ENCODE measurements around the gene DNLZ. TPM values are rescaled to one million over a fixed set of nuclear protein-coding genes. Genes with fewer than 3 reads are reported as not detected.

The DNLZ gene
- total RNA-seq, 4 donors from 2014 or later = 6.8 to 29.4 (median 27.3) TPM

DNA sequence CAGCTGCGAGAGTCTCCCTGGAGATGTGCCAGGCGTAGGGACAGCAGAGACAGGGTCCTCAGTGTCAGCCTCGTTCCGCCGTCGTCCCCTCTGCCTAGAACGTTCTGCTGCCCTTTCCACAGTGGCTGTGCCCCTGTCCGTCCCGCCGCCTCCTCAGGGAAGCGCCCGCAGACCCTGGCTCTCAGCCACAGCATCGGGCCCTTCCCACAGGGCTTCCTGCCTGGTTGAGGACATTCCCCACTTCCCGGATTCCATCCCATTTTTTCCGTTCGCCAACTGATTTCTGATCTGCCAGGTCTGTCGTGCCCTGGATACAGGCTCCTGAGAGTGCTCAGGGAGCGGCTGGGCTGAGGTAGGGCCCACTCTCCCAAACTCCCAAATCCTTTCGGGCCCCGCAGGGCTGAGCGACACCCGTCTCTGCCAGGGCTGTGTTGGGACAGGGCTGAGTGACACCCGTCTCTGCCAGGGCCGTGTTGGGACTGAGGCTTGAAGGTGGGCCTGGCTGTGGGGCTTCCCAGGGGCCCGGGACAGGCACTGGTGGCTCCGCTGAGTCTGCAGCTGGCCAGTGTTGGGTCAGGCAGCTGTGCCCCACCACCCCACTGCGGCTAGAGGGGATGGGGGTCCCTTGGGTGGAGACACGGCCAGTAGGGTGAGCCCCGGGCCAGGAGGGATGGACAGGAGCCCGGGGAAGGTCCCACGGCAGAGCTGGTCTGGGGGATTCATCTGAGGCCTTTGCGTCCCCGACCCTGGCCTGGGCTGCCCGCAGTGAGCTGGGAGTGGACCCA is 15.9 kb downstream of the DNLZ start:
- intact Hi-C loops (cut with DNase I; ENCODE audit: low total_unique reads) = no loop called here
- no peaks in the 10 kb centered on the region for H3K27me3 ChIP-seq
- no peaks in the 10 kb centered on the region for H3K9me3 ChIP-seq
- TF ChIP-seq, protein P1, sequence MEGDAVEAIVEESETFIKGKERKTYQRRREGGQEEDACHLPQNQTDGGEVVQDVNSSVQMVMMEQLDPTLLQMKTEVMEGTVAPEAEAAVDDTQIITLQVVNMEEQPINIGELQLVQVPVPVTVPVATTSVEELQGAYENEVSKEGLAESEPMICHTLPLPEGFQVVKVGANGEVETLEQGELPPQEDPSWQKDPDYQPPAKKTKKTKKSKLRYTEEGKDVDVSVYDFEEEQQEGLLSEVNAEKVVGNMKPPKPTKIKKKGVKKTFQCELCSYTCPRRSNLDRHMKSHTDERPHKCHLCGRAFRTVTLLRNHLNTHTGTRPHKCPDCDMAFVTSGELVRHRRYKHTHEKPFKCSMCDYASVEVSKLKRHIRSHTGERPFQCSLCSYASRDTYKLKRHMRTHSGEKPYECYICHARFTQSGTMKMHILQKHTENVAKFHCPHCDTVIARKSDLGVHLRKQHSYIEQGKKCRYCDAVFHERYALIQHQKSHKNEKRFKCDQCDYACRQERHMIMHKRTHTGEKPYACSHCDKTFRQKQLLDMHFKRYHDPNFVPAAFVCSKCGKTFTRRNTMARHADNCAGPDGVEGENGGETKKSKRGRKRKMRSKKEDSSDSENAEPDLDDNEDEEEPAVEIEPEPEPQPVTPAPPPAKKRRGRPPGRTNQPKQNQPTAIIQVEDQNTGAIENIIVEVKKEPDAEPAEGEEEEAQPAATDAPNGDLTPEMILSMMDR (IDR thresholded peaks at IDR 0.05) = no peak
- no peak for TF ChIP-seq POLR2A (IDR thresholded peaks at IDR 0.05)
- H3K4me3 ChIP-seq = no peak overlapping the region
- no peak overlapping the region for H3K27ac ChIP-seq
- H3K4me1 ChIP-seq = no peaks in the 10 kb centered on the region
- no peak for DNase-seq
- no peaks in the 10 kb centered on the region for H3K36me3 ChIP-seq

DNA sequence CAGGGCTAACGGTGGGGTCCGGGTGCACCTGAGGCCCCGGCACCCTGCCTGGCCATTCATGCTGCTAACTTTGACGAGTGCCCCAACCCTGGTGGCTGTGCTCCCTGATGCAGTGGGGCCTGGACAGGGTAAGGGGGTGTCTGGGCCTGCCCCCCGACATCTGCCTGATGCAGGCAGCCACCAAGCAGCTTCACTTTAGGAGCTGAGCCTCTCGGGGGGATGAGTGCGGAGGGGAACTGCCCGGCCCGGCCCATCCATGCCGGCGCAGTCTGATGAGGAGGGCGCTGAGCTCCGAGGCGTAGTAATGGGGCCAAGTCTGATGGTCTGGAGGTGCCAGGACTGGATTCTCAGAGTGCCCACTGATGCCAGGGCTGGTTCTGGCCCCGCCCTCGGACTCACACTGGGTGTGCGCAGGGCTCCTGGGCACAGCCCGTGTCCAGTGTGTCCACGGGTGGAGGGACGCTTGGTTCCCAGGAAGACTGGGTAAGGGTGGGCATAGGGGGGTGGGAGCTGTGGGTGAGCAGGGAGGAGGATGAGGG is 16.5 kb downstream of the DNLZ start:
- intact Hi-C loops (cut with DNase I; ENCODE audit: low total_unique reads) = no loop called here
- no peaks in the 10 kb centered on the region for H3K9me3 ChIP-seq
- TF ChIP-seq, protein P1 (IDR thresholded peaks at IDR 0.05) = no peak
- TF ChIP-seq POLR2A (IDR thresholded peaks at IDR 0.05) = no peak
- no peaks in the 10 kb centered on the region for H3K27me3 ChIP-seq
- H3K4me3 ChIP-seq = no peak overlapping the region
- no peak for DNase-seq
- H3K4me1 ChIP-seq = no peaks in the 10 kb centered on the region
- H3K36me3 ChIP-seq = no peaks in the 10 kb centered on the region
- H3K27ac ChIP-seq = no peak overlapping the region

DNA sequence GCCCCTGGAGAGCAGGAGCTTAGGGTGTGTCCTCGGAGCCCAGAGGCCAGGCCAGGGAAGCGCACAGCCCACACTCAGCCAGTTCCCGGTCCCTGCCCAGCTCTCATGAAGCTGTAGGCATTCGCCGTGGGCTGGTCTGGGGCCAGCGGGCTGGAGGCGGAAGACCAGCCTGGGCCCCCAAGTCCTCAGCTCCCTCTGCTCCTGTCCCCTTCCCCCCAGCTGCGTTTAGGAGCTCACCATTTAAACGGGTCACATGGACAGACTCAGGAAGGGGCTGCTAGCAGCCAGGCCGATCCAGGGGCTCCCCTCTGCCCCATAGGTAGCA is 17.4 kb downstream of the DNLZ start:
- Histone ChIP-seq H3K27me3 (no peaks in the 10 kb centered on the region), H3K36me3 (no peaks in the 10 kb centered on the region), H3K4me3 (no peak overlapping the region), H3K27ac (peak overlapping the region; percentile 7 to 20), H3K4me1 (no peaks in the 10 kb centered on the region), H3K9me3 (no peaks in the 10 kb centered on the region)
- intact Hi-C loops (cut with DNase I; ENCODE audit: low total_unique reads) = no loop called here
- no peak for DNase-seq
- TF ChIP-seq, protein P1 (IDR thresholded peaks at IDR 0.05) = no peak
- TF ChIP-seq POLR2A (IDR thresholded peaks at IDR 0.05) = no peak

DNA sequence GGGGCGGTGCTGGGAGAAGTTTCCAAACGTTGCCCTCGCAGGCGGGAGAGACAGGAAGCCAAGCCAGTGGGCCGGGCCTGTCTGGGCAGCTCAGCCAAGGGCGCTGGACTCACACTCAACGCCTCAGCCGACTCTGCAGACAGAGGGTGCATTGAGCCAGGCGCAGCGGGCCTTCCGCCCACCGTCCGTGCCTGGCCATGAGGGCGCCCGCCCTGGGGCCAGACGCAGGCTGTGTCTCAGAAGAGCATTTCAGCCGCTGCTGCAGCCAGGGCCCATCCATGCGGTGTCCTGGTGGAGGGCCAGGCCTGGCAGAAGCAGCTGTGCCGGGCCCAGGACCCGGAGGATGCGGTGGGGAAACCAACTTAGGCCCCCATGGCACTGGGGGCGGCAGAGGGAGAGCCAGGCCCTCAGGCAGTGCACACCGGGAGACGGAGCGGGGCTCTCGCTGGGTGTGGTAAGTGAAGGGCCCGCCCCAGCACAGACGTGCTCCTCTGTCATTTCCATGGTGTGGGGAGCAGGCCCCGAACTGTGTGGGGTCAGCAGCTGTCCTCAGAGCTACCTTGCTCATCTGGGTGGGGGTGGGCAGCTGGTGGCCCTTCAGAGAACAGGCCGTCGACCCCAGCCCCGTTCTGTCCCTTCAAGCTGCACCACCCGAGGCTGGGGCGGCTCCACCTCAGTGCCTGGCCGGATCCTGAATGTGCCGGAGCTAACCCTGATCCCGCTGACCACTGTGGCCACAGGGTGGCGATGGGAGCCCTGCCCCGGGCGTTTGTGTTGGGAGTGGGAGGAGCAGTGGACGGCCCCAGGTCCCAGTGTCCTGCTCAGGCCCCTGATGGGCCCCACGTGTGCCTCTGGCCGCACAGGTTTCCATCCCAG is 18.0 kb downstream of the DNLZ start:
- Histone ChIP-seq H3K27me3 (no peaks in the 10 kb centered on the region), H3K9me3 (no peaks in the 10 kb centered on the region), H3K36me3 (no peaks in the 10 kb centered on the region), H3K4me3 (no peak overlapping the region), H3K27ac (peak overlapping the region; percentile 7 to 20), H3K4me1 (no peaks in the 10 kb centered on the region)
- intact Hi-C loops (cut with DNase I; ENCODE audit: low total_unique reads) = no loop called here
- TF ChIP-seq, protein P1 (IDR thresholded peaks at IDR 0.05) = peak; percentile 16 to 56 (median 40)
- TF ChIP-seq POLR2A (IDR thresholded peaks at IDR 0.05) = no peak
- DNase-seq = peak in 1 of 2 donors; percentile 71
